Measurements from ENCODE around the gene RNASEH2B. TPM values are rescaled to one million over a fixed set of nuclear protein-coding genes. Genes with fewer than 3 reads are reported as not detected.

The RNASEH2B gene
- total and polyA plus RNA-seq, 12 donors, result 30.5 to 86.8 (median 40.1) TPM

DNA sequence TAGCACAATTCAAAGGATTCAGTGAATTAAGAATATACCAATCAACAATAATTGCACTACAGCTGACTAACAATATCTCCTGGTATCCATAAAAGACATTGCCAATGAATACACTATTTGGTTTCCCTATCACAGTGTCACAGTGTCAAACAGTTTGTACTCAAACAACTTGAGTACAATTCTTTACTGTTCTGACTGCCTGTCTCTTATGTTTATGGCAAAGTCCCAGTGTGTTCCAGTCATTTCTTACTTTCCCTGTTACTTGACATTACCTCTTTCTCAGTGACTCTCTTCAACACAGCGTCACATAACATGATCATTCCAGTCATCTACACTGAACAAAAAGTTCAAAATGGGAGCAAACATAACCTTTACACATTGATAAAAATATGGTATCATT, 21.2 kb upstream of the RNASEH2B start:
- Histone ChIP-seq H3K4me3 (no peak overlapping the region), H3K36me3 (no peaks in the 10 kb centered on the region), H3K27me3 (no peaks in the 10 kb centered on the region), H3K4me1 (peaks cover 0 to 14% (median 0%) of the 10 kb centered on the region in 9 donors), H3K9me3 (no peaks in the 10 kb centered on the region), H3K27ac (no peak overlapping the region)
- 0 to 46% methylated on average over 1 of the region's 1 CpG for WGBS, 2 donors
- ATAC-seq (no peak), DNase-seq (no peak)
- no peak for TF ChIP-seq CTCF (IDR thresholded peaks at IDR 0.05)
- intact Hi-C loops (cut with DNase I), result no loop called here

DNA sequence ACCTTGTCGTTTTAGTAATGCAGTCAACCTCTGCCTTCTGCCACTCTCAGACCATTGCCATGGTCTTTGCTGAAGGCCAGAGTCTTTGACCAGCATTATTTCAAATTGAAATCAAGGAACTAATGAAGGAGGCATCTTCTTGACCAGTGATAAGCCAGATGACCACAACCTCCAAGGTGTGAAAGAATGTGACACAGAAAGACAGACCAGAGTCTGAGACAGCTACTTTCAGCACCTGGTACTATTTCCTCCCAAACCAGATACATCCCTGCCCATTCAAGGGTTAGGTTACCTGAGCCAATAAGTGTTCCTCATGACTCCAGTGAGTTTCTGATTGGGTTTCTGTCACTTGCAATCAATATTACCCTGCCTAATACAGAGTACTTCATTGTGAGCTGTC, 20.3 kb upstream of the RNASEH2B start:
- Histone ChIP-seq H3K4me1 (peaks cover 0 to 23% (median 0%) of the 10 kb centered on the region in 9 donors), H3K27me3 (no peaks in the 10 kb centered on the region), H3K27ac (no peak overlapping the region), H3K36me3 (no peaks in the 10 kb centered on the region), H3K9me3 (no peaks in the 10 kb centered on the region), H3K4me3 (no peak overlapping the region)
- intact Hi-C loops (cut with DNase I), result no loop called here
- TF ChIP-seq CTCF (IDR thresholded peaks at IDR 0.05), result no peak
- DNase-seq (no peak), ATAC-seq (no peak)
- 0 to 49% methylated on average over 1 of the region's 1 CpG for WGBS, 2 donors

GRCh38 chr13:50891206-50891605, 18.4 kb upstream of the RNASEH2B start:
- no peak for DNase-seq
- Histone ChIP-seq H3K4me1 (peaks cover 0 to 25% (median 0%) of the 10 kb centered on the region in 9 donors), H3K9me3 (no peaks in the 10 kb centered on the region), H3K27ac (no peak overlapping the region), H3K4me3 (no peak overlapping the region), H3K36me3 (no peaks in the 10 kb centered on the region), H3K27me3 (no peaks in the 10 kb centered on the region)
- intact Hi-C loops (cut with DNase I), result no loop called here
- no peak for TF ChIP-seq CTCF (IDR thresholded peaks at IDR 0.05)
- no peak for ATAC-seq

DNA sequence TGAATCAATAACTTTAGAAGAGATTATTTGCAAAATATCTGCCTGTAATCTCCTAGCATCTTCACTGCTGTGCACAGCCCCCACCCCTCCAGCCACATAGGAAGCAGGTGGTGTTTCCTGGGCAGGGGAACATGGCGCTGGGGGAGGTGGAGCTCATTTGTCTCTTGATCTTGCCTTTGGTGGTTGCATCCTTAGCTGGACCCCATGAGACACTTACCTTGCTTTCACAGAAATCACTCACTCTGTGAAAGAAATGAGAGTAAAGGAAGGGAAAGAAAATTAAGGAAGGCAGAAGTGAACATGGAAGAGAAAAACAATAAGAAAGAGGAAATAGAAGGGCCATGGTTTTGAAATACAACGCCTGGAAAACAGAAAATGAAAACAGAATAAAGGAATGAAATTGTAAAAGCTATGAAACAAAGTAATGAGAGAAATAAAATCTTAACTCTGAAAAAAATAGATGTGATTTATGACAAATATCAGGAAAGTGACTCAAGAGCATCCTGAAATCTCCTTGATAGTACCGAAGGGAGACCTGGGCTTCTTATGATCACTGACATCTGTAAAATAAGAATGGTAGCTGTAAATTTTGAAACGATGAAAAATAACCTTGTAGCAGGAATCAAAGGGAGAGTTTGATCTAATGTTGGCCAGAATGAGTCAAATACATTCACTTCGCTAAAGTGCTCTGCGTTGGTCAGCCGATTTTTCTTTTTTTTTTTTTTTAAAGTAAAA, 17.2 kb upstream of the RNASEH2B start:
- Histone ChIP-seq H3K36me3 (no peaks in the 10 kb centered on the region), H3K27me3 (no peaks in the 10 kb centered on the region), H3K9me3 (no peaks in the 10 kb centered on the region), H3K4me1 (peaks cover 0 to 25% (median 0%) of the 10 kb centered on the region in 9 donors), H3K4me3 (peak overlapping the region in 1 of 10 donors; percentile 16), H3K27ac (peak overlapping the region in 1 of 10 donors; percentile 83)
- DNase-seq, result no peak
- intact Hi-C loops (cut with DNase I), result no loop called here
- no peak for ATAC-seq
- TF ChIP-seq CTCF (IDR thresholded peaks at IDR 0.05), result no peak
- 83 to 87% methylated on average over 7 of the region's 7 CpGs for WGBS, 2 donors

Measured in heart right ventricle (tissue), 16 donors.